ENCODE measurements around the gene RNGTT.

GRCh38 chr6:88728756-88729155, 234.7 kb downstream of the RNGTT start:
- TF ChIP-seq EZH2phosphoT487 (IDR thresholded peaks at IDR 0.05; ENCODE audit: borderline replicate concordance, low read length) (no peak), CTCF (conservative IDR thresholded peaks at IDR 0.05; ENCODE audit: low read depth, low read length) (no peak)

All from PC-3 (cell line).